Activated naive CD8-positive, alpha-beta T cell treated with anti-CD3 and anti-CD28 coated beads, Interleukin-2, amount 50 U/mL, for 24 hours (primary cell): Measurements from ENCODE around the gene ZBTB47.

Experiments
- ATAC-seq: fragments of 150-1000 bp; cut with Tn5 transposase; one replicate; pipeline ENCODE4 v1.10.0; 2021
- DNase-seq: peaks from one replicate; pipeline ENCODE4 v3.0.0; 2021
- H3K27ac Mint-ChIP-seq: one replicate; pipeline ENCODE4 v1.8.0; 2021; ENCODE audit warnings: mild to moderate bottlenecking, mixed read lengths
- H3K27me3 Mint-ChIP-seq: one replicate; pipeline ENCODE4 v1.8.0; 2021; ENCODE audit warnings: mixed read lengths
- H3K36me3 Mint-ChIP-seq: one replicate; pipeline ENCODE4 v1.8.0; 2021; ENCODE audit warnings: low read depth, mixed read lengths
- H3K4me1 Mint-ChIP-seq: one replicate; pipeline ENCODE4 v1.8.0; 2021; ENCODE audit warnings: mixed read lengths
- H3K4me3 Mint-ChIP-seq: one replicate; pipeline ENCODE4 v1.8.0; 2021; ENCODE audit warnings: mild to moderate bottlenecking, moderate library complexity, mixed read lengths
- H3K9me3 Mint-ChIP-seq: one replicate; pipeline ENCODE4 v1.8.0; 2021; ENCODE audit warnings: mixed read lengths

The ZBTB47 gene

GRCh38 chr3:42666577-42666998, 13.1 kb downstream of the ZBTB47 start:
- H3K27ac Mint-ChIP-seq = no peak overlapping the region
- no peak for ATAC-seq

GRCh38 chr3:42667096-42667522, 13.6 kb downstream of the ZBTB47 start:
- Mint-ChIP-seq H3K27me3 (no peaks in the 10 kb centered on the region), H3K4me1 (peaks cover 2% of the 10 kb centered on the region), H3K36me3 (no peaks in the 10 kb centered on the region), H3K9me3 (no peaks in the 10 kb centered on the region), H3K27ac (no peak overlapping the region), H3K4me3 (no peak overlapping the region)
- DNase-seq (no peak), ATAC-seq (no peak)

More at GRCh38 chr3:42666577-42666998, 13.1 kb downstream of the ZBTB47 start:
- peaks cover 2% of the 10 kb centered on the region for H3K4me1 Mint-ChIP-seq
- no peak for DNase-seq
- no peaks in the 10 kb centered on the region for H3K36me3 Mint-ChIP-seq
- no peaks in the 10 kb centered on the region for H3K27me3 Mint-ChIP-seq
- no peak overlapping the region for H3K4me3 Mint-ChIP-seq
- H3K9me3 Mint-ChIP-seq = no peaks in the 10 kb centered on the region

DNA sequence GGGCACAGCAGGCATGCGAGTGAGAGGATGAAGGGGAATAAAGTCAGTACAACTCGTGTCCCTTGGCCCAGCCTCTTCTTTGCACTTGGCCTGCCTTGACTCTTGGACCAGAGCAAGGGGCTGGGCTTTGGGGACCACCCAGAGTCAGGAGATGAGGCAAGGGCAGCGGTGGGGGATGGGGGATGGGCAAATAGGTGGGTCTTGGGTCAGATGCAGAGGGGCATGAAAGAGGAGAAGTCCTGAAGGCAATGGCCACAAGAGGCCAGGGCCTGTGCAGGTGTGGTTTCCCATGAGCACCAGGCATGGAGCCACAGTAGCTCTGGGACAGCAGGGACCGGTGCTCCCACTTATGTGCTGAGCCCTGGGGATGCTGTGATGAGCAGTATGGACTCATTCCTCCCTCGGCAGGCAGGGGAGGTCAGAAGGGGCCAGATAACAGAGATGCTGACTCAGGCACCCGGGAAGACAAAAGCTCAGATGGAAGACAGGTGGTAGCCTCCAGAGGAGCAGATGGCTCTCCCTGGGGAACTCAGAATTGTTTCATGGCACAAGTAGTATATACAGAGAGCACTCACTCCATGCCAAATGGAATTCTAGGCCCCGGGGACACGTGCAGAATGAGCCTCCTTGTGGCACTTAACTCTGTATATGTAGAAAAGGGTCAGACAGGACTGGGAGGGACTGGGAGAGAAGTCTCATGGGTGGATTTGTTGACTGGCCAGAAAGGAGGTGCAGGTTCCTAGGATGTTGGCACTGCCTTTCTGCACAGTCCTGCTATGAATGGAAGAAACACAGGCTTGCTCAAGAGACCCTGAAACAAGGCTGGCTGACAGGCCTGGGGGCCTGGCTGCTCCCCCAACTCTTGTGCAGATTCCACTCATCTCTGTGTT, 14.3 kb downstream of the ZBTB47 start:
- H3K9me3 Mint-ChIP-seq = no peaks in the 10 kb centered on the region
- H3K27ac Mint-ChIP-seq = no peak overlapping the region
- H3K36me3 Mint-ChIP-seq = no peaks in the 10 kb centered on the region
- no peak overlapping the region for H3K4me3 Mint-ChIP-seq
- peaks cover 2% of the 10 kb centered on the region for H3K4me1 Mint-ChIP-seq
- DNase-seq = no peak
- no peak for ATAC-seq
- H3K27me3 Mint-ChIP-seq = no peaks in the 10 kb centered on the region

GRCh38 chr3:42668413-42668760, 14.9 kb downstream of the ZBTB47 start:
- H3K4me1 Mint-ChIP-seq = peaks cover 2% of the 10 kb centered on the region
- DNase-seq (no peak), ATAC-seq (no peak)
- H3K4me3 Mint-ChIP-seq = no peak overlapping the region
- H3K9me3 Mint-ChIP-seq = no peaks in the 10 kb centered on the region
- no peaks in the 10 kb centered on the region for H3K36me3 Mint-ChIP-seq
- no peaks in the 10 kb centered on the region for H3K27me3 Mint-ChIP-seq
- H3K27ac Mint-ChIP-seq = no peak overlapping the region

DNA sequence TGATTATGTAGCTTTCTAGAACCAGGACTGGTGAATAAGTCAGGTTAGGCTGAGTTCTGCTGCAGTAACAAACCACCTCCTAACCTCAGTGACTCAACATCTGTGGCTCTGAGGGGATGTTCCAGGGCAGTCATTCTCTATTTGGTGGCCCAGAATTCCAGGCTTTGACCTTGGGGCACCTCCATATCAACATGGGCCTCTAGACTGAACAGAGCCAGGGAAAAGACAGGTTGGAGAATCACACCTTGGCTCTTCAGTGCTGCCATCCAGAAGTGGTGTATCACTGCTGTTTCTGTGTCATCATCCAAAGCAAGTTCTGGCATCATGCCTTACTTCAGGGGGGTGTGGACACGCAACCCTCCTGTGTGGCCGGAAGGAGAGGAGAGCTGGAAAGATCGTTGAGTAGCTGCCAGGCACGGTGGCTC, 15.3 kb downstream of the ZBTB47 start:
- ATAC-seq (no peak), DNase-seq (no peak)
- Mint-ChIP-seq H3K4me3 (no peak overlapping the region), H3K27ac (no peak overlapping the region), H3K27me3 (no peaks in the 10 kb centered on the region), H3K4me1 (no peaks in the 10 kb centered on the region), H3K9me3 (no peaks in the 10 kb centered on the region), H3K36me3 (no peaks in the 10 kb centered on the region)

GRCh38 chr3:42670051-42670576, 16.6 kb downstream of the ZBTB47 start:
- H3K36me3 Mint-ChIP-seq = no peaks in the 10 kb centered on the region
- H3K4me3 Mint-ChIP-seq = no peak overlapping the region
- ATAC-seq = no peak

GRCh38 chr3:42670670-42671069, 17.2 kb downstream of the ZBTB47 start:
- no peaks in the 10 kb centered on the region for H3K4me1 Mint-ChIP-seq

More at GRCh38 chr3:42670051-42670576, 16.6 kb downstream of the ZBTB47 start:
- Mint-ChIP-seq H3K9me3 (no peaks in the 10 kb centered on the region), H3K27ac (no peak overlapping the region), H3K27me3 (peaks cover 2% of the 10 kb centered on the region), H3K4me1 (no peaks in the 10 kb centered on the region)
- no peak for DNase-seq

DNA sequence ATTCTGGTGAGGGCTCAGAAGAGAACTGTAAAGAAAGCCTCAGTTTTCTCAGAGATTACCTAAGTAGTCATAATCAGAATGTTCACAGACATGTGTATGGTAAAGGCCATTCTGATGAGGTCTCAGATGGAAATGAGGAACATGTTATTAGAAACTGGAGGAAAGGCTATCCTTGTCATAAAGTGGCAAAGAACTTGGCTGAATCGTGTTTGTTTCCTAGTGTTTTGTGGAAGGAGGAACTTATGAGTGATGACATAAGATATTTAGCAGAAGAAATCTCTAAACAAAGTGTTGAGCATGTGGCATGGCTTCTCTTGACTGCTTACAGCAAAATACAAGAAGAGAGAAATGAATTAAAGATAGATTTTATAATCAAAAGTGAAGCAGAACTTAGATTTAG, 19.0 kb downstream of the ZBTB47 start:
- peaks cover 16% of the 10 kb centered on the region for H3K9me3 Mint-ChIP-seq
- peaks cover 3% of the 10 kb centered on the region for H3K36me3 Mint-ChIP-seq
- H3K4me1 Mint-ChIP-seq = no peaks in the 10 kb centered on the region
- H3K27ac Mint-ChIP-seq = no peak overlapping the region
- DNase-seq = no peak
- no peak for ATAC-seq
- H3K27me3 Mint-ChIP-seq = peaks cover 6% of the 10 kb centered on the region
- no peak overlapping the region for H3K4me3 Mint-ChIP-seq

More at GRCh38 chr3:42670670-42671069, 17.2 kb downstream of the ZBTB47 start:
- Mint-ChIP-seq H3K4me3 (no peak overlapping the region), H3K27me3 (peaks cover 2% of the 10 kb centered on the region), H3K9me3 (no peaks in the 10 kb centered on the region), H3K36me3 (no peaks in the 10 kb centered on the region), H3K27ac (no peak overlapping the region)
- ATAC-seq (no peak), DNase-seq (no peak)

DNA sequence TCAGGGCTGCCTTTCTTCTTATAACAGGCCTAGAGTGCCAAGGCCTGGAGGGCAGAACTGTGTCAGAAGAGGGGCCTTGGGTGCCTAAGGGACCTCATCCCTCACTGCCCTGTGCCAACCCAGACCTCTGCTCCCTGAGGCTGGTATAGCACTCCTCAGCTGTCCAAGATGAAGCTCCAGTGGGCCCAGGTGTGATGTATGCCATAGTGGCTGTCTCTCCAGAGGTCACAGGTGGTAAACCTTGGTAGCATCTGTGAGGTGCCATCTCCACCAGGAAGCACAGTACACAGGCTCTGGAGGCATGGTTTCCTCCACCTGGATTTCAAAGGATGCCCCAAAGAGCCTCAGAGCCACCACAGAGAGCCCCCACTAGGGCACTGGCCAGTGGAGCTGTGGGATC, 19.6 kb downstream of the ZBTB47 start:
- ATAC-seq = no peak
- H3K9me3 Mint-ChIP-seq = peaks cover 22% of the 10 kb centered on the region
- H3K4me1 Mint-ChIP-seq = no peaks in the 10 kb centered on the region
- H3K4me3 Mint-ChIP-seq = no peak overlapping the region
- DNase-seq = no peak
- no peak overlapping the region for H3K27ac Mint-ChIP-seq
- peaks cover 6% of the 10 kb centered on the region for H3K27me3 Mint-ChIP-seq
- peaks cover 5% of the 10 kb centered on the region for H3K36me3 Mint-ChIP-seq

DNA sequence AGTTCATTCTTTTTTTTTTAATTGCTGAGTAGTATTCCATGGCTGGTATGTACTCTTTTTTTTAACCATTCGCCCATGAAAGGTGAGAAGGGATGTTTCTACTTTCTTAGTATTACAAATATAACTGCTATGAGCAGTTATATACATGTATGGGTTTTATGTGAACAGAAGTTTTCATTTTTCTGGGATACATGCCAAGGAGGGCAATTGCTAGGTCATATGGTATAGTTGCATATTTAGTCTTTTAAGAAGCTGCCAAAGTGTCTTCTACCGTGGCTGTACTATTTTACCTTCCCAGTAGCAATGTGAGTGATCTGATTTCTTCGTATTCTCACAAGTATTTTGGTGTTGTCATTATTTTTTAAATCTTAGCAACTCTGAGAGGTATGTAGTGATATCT, 20.6 kb downstream of the ZBTB47 start:
- Mint-ChIP-seq H3K27ac (no peak overlapping the region), H3K27me3 (peaks cover 8% of the 10 kb centered on the region), H3K4me1 (no peaks in the 10 kb centered on the region), H3K36me3 (peaks cover 5% of the 10 kb centered on the region), H3K9me3 (peaks cover 26% of the 10 kb centered on the region), H3K4me3 (no peak overlapping the region)
- no peak for ATAC-seq
- DNase-seq = no peak

DNA sequence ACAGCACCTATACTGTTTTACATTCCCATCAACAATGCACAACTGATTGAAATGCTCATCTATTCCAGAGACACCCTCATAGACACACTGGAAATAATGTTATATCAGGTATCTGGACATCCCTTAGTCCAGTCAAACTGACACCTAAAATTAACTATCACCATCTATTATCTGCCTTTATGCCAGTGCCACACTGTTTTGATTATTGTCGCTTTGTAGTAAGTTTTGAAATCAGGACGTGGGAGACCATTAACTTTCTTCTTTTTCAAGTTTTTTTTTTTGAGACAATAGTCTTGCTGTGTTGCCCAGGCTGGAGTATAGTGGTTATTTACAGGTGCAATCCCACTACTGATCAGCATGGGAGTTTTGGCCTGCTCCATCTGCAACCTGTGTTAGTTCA, 22.4 kb downstream of the ZBTB47 start:
- Mint-ChIP-seq H3K9me3 (peaks cover 26% of the 10 kb centered on the region), H3K4me1 (no peaks in the 10 kb centered on the region), H3K4me3 (no peak overlapping the region), H3K27ac (no peak overlapping the region), H3K36me3 (peaks cover 5% of the 10 kb centered on the region), H3K27me3 (peaks cover 8% of the 10 kb centered on the region)
- no peak for ATAC-seq
- DNase-seq = no peak

GRCh38 chr3:42678447-42678846, 24.9 kb downstream of the ZBTB47 start:
- Mint-ChIP-seq H3K9me3 (peaks cover 26% of the 10 kb centered on the region), H3K4me3 (no peak overlapping the region), H3K36me3 (peaks cover 5% of the 10 kb centered on the region), H3K27me3 (peaks cover 14% of the 10 kb centered on the region), H3K4me1 (no peaks in the 10 kb centered on the region), H3K27ac (no peak overlapping the region)
- DNase-seq = no peak
- no peak for ATAC-seq

GRCh38 chr3:42680271-42680670, 26.8 kb downstream of the ZBTB47 start:
- H3K27ac Mint-ChIP-seq = no peak overlapping the region
- H3K36me3 Mint-ChIP-seq = peaks cover 5% of the 10 kb centered on the region
- DNase-seq (no peak), ATAC-seq (peak; percentile 55)
- H3K4me1 Mint-ChIP-seq = no peaks in the 10 kb centered on the region
- no peak overlapping the region for H3K4me3 Mint-ChIP-seq
- peaks cover 18% of the 10 kb centered on the region for H3K27me3 Mint-ChIP-seq
- H3K9me3 Mint-ChIP-seq = peaks cover 26% of the 10 kb centered on the region

DNA sequence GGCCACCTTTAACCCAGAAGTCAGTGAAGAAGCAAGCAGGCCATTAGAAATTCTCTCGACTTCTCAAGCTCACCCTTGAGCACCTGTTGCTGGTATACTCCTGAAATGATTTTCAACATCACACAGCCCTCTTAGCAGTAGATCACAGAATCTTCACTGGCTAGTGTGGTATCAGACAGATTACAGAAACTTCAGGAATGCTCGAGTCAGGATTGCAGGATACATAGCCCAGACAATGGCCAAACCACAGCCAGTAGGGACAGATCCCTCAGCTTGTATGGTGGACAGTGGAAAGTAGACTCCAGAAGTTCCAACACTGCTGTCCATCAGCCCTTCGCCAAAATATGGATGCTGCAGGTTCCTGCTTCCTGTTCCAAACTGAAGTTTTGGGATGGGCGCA, 27.3 kb downstream of the ZBTB47 start:
- peaks cover 19% of the 10 kb centered on the region for H3K27me3 Mint-ChIP-seq
- ATAC-seq = no peak
- no peak overlapping the region for H3K27ac Mint-ChIP-seq
- H3K36me3 Mint-ChIP-seq = peaks cover 5% of the 10 kb centered on the region
- no peaks in the 10 kb centered on the region for H3K4me1 Mint-ChIP-seq
- peaks cover 25% of the 10 kb centered on the region for H3K9me3 Mint-ChIP-seq
- no peak for DNase-seq
- no peak overlapping the region for H3K4me3 Mint-ChIP-seq

GRCh38 chr3:42681361-42682038, 28.0 kb downstream of the ZBTB47 start:
- Mint-ChIP-seq H3K36me3 (peaks cover 4% of the 10 kb centered on the region), H3K27me3 (peaks cover 19% of the 10 kb centered on the region), H3K27ac (no peak overlapping the region), H3K9me3 (peaks cover 18% of the 10 kb centered on the region), H3K4me3 (no peak overlapping the region), H3K4me1 (no peaks in the 10 kb centered on the region)
- DNase-seq (no peak), ATAC-seq (no peak)
